ENCODE data around the gene PTPRC.
A peak's percentile ranks its signal among the peaks of the same experiment; 100 is the strongest.

PTPRC gene

DNA sequence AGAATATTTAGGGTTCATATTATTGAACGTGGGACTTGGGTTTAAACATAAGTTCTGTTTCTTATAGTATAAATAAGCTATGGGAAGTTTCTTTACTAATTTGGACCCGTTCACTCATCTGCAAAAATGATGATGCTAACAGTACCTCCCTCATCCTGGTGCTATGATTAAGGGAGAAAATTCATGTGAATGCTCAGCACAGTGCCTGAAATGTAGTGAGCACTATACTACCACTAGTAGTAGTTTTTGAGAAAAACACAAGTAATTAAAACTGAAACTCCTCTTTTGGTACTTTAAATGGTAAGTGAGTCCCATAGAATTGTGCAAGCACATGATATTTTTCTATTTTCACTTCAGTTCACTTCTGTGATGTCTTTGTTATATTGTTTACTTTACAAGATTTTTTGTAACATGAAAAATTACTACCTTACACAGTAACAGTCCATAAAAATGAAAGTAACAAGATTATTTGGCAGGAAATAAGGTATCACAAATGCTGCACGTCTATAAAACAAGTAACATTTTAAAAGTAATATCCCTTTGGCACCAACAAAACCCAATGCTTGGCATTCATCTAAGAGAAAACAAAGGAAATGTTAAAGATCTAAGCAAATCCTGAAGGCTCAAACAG, 11.3 kb upstream of the PTPRC start:
- Mint-ChIP-seq H3K36me3 (ENCODE audit: insufficient read depth) (peaks cover 14% of the 10 kb centered on the region), H3K4me3 (peak overlapping the region; percentile 38 to 59), H3K4me1 (ENCODE audit: low read depth in 2 of 2) (peaks cover 35 to 75% of the 10 kb centered on the region in 2 donors), H3K27me3 (no peaks in the 10 kb centered on the region), H3K27ac (peak overlapping the region; percentile 44 to 96), H3K9me3 (peaks cover 0 to 13% of the 10 kb centered on the region in 2 donors)
- ATAC-seq (replicated peaks) (peak; percentile 63), DNase-seq (no peak)

DNA sequence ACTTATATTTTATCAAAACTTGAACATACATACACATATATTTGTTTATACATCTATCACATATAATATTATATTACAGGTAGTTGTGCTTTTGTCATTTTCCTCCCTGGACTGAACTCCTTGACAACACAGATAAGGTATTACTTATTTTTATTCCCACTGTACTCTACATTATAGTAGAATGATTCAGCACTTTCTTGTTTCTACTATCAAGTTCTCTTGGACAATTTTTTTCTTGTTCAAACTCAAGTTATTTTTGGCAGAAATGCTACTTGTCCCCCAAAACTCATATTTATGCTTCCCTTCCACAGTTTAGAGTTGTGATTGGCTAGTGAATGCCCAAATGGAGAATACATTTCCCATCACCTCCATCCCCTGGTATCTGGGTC, 10.8 kb upstream of the PTPRC start:
- DNase-seq = no peak
- H3K36me3 Mint-ChIP-seq (ENCODE audit: insufficient read depth) = peaks cover 14% of the 10 kb centered on the region

DNA sequence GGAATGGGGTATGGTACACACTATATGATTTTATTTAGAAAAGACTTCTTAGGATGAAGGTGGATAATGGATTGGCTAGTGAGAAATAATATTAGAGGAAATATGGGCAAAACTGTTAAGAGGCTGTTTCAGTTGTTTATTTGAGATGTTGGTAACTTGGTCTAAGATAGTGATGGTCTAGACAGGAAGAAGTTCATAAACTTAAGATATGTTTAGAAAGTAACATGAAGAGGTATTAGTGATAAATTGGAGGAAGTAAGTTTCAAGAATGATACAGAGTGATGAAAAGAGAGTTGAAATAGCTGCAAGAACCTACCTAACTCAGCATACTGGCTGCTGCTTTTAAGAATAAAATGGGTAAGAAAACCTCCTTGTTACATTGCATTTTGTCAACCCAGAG, 9.2 kb upstream of the PTPRC start:
- Mint-ChIP-seq H3K4me3 (peak overlapping the region in 1 of 2 donors; percentile 59), H3K9me3 (peaks cover 6 to 20% of the 10 kb centered on the region in 2 donors), H3K27ac (peak overlapping the region; percentile 44 to 96), H3K4me1 (ENCODE audit: low read depth in 2 of 2) (peaks cover 47 to 79% of the 10 kb centered on the region in 2 donors), H3K27me3 (no peaks in the 10 kb centered on the region), H3K36me3 (ENCODE audit: insufficient read depth) (peaks cover 15% of the 10 kb centered on the region)
- DNase-seq (no peak), ATAC-seq (replicated peaks) (peak; percentile 51)

More for the DNA sequence above, 10.8 kb upstream of the PTPRC start:
- H3K9me3 Mint-ChIP-seq = peaks cover 0 to 13% of the 10 kb centered on the region in 2 donors
- ATAC-seq (replicated peaks) = no peak
- no peaks in the 10 kb centered on the region for H3K27me3 Mint-ChIP-seq
- peak overlapping the region; percentile 44 to 96 for H3K27ac Mint-ChIP-seq
- H3K4me1 Mint-ChIP-seq (ENCODE audit: low read depth in 2 of 2) = peaks cover 33 to 74% of the 10 kb centered on the region in 2 donors
- H3K4me3 Mint-ChIP-seq = peak overlapping the region; percentile 38 to 59

DNA sequence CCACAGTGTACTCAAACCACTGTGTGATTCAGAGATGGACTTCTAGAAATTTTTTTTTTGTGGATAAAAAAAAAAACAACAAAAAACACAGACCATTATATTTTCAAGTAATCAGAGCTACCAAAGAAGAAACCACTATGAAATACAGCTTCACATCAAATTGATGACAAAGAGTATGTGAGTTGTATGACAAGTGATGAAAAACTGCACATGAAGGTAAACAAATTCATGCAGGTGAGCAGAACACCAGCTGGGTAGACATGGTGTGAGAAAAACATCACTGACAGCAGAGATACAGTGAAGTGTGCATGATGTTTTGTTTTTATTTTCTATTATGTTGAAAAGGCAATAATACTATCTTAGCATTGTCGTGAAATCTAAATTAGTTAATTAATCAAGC, 8.0 kb upstream of the PTPRC start:
- H3K36me3 Mint-ChIP-seq (ENCODE audit: insufficient read depth) = peaks cover 20% of the 10 kb centered on the region
- H3K4me1 Mint-ChIP-seq (ENCODE audit: low read depth in 2 of 2) = peaks cover 47 to 81% of the 10 kb centered on the region in 2 donors
- H3K27me3 Mint-ChIP-seq = no peaks in the 10 kb centered on the region
- peak overlapping the region; percentile 11 to 96 for H3K27ac Mint-ChIP-seq
- DNase-seq = no peak
- H3K4me3 Mint-ChIP-seq = peak overlapping the region in 1 of 2 donors; percentile 32
- ATAC-seq (replicated peaks) = no peak
- H3K9me3 Mint-ChIP-seq = peaks cover 6 to 20% of the 10 kb centered on the region in 2 donors

DNA sequence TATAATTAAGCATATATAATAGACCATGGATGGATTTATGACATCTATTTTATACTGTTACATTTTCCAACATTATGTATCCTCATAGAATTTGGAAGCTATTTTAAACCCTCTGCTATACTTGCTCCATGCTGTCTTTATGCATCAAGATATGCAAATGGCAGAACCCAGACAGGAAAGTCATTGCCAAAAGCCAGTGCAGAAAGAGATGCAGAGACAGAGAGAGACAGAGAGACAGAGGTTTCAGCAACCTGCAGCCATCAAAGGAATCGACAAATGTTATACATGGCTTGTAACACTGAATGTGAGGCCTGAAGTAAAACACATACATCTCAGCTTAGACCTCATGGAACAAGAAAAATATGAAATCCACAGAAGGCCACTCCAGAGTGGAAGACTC, 7.5 kb upstream of the PTPRC start:
- Mint-ChIP-seq H3K36me3 (ENCODE audit: insufficient read depth) (peaks cover 20% of the 10 kb centered on the region), H3K4me3 (no peak overlapping the region), H3K27ac (peak overlapping the region in 1 of 2 donors; percentile 96), H3K9me3 (peaks cover 6 to 15% of the 10 kb centered on the region in 2 donors), H3K4me1 (ENCODE audit: low read depth in 2 of 2) (peaks cover 47 to 79% of the 10 kb centered on the region in 2 donors), H3K27me3 (no peaks in the 10 kb centered on the region)
- no peak for ATAC-seq (replicated peaks)
- DNase-seq = no peak

DNA sequence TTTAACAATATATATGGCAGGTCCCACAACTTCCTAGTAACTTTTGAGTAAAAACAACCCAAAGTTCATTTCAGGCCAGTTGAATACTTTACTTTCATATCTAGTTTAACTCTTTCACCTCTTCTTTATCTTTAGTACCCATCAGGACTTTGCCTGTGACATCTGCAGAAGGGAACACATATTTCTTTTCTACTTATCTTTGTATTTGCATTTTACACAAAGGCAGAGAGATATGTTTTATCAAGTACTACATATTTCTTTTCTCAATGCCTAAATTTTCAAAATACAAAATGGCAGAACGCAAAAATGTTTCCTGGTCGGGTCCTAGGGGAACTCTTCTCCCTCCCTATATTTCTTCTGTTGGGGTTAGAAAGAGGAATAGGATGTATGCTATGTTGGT, 6.8 kb upstream of the PTPRC start:
- peak overlapping the region in 1 of 2 donors; percentile 96 for H3K27ac Mint-ChIP-seq
- H3K4me3 Mint-ChIP-seq = peak overlapping the region in 1 of 2 donors; percentile 46
- peaks cover 14% of the 10 kb centered on the region for H3K36me3 Mint-ChIP-seq (ENCODE audit: insufficient read depth)
- peaks cover 6 to 8% of the 10 kb centered on the region in 2 donors for H3K9me3 Mint-ChIP-seq
- DNase-seq (no peak), ATAC-seq (replicated peaks) (no peak)
- no peaks in the 10 kb centered on the region for H3K27me3 Mint-ChIP-seq
- H3K4me1 Mint-ChIP-seq (ENCODE audit: low read depth in 2 of 2) = peaks cover 47 to 79% of the 10 kb centered on the region in 2 donors

DNA sequence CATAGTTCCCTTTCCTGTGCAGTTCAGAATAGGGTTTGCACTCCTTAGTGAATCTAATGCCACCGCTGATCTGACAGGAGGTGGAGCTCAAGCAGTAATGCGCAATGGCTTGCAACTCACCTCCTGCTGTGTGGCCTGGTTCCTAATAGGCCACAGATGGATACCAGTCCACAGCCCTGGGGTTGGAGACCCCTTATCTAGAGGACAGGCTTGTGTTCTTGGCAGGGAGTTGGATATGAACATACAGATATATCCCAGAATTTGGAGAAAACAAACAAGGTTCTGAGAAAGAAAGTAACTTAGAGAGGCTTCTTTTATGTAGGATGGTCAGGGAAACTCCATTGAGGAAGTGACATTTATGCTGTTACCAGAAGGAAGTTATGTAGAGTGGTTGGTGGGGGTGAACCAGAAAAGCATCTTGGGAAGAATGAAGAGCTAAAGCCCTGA, 5.1 kb upstream of the PTPRC start:
- peak overlapping the region; percentile 91 to 97 for H3K27ac Mint-ChIP-seq
- H3K4me3 Mint-ChIP-seq = peak overlapping the region; percentile 0 to 56
- H3K27me3 Mint-ChIP-seq = no peaks in the 10 kb centered on the region
- peaks cover 18% of the 10 kb centered on the region for H3K36me3 Mint-ChIP-seq (ENCODE audit: insufficient read depth)
- H3K9me3 Mint-ChIP-seq = peaks cover 6 to 7% of the 10 kb centered on the region in 2 donors
- peaks cover 47 to 71% of the 10 kb centered on the region in 2 donors for H3K4me1 Mint-ChIP-seq (ENCODE audit: low read depth in 2 of 2)
- DNase-seq (no peak), ATAC-seq (replicated peaks) (peak; percentile 30)

DNA sequence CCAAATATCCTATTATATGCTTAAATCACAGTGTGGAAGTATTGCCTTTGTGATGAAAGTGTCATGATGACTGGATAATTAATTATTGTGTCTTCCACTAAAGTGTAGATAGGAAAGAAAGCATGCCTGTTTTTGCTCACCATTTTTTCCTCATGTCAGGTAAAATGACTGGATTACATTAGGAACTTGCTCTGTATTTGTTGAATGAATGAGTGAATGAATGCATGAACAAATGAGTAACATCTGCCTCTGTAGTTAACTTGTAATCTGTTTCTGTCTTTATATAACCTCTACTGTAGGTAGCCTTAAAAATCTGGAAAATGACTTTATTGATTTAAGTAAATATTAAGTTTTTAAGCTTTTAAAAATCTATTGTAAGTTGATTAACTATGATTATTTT, 2.9 kb upstream of the PTPRC start:
- Mint-ChIP-seq H3K9me3 (peaks cover 6 to 7% of the 10 kb centered on the region in 2 donors), H3K27ac (peak overlapping the region; percentile 91 to 97), H3K4me1 (ENCODE audit: low read depth in 2 of 2) (peaks cover 40 to 52% of the 10 kb centered on the region in 2 donors), H3K4me3 (peak overlapping the region in 1 of 2 donors; percentile 94), H3K27me3 (no peaks in the 10 kb centered on the region), H3K36me3 (ENCODE audit: insufficient read depth) (peaks cover 32% of the 10 kb centered on the region)
- DNase-seq (no peak), ATAC-seq (replicated peaks) (no peak)

DNA sequence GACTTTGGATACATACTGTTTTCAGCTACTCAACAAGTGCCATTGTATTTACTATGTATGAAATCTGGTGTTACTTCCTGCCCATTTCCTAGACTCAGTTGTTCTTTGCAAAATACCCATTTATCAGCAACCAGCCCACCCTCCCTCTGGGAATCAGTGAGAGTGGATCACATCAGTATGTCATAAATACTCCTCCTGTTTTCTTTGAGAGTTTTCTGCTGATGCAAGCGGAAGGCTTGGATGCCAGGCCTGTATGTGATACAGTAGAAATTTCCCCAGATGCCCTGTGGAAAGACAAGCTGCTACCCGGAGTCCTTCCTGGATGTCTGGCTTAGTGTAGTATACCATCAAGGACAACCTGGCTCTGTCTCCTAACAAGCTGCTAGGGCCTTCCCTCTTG, 2.4 kb upstream of the PTPRC start:
- H3K4me1 Mint-ChIP-seq (ENCODE audit: low read depth in 2 of 2) = peaks cover 40 to 52% of the 10 kb centered on the region in 2 donors
- peak overlapping the region; percentile 91 to 97 for H3K27ac Mint-ChIP-seq
- ATAC-seq (replicated peaks) = no peak

DNA sequence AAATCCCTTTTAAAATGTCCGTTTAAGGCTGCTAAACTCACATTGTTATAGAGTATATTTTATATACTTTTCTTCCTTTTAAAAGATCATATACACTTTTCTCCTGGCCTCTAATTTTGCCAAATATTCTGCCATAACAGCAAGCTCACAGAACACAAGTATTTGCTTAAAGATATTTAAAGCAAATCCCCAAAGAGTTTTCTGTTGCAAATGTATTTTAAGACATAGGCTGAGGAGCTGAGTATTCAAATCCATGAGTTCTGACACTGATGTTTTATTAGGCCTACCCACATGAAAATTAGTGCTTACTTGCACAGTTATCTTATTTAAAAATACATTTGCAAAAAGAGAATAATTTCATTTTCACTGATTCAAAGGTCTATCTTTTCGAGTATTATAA, 1.7 kb upstream of the PTPRC start:
- H3K4me3 Mint-ChIP-seq = peak overlapping the region; percentile 49 to 94
- H3K36me3 Mint-ChIP-seq (ENCODE audit: insufficient read depth) = peaks cover 43% of the 10 kb centered on the region
- H3K27me3 Mint-ChIP-seq = no peaks in the 10 kb centered on the region
- DNase-seq (no peak), ATAC-seq (replicated peaks) (no peak)
- H3K4me1 Mint-ChIP-seq (ENCODE audit: low read depth in 2 of 2) = peaks cover 40 to 49% of the 10 kb centered on the region in 2 donors
- H3K9me3 Mint-ChIP-seq = peaks cover 6 to 7% of the 10 kb centered on the region in 2 donors
- peak overlapping the region; percentile 91 to 97 for H3K27ac Mint-ChIP-seq

More for the DNA sequence above, 2.4 kb upstream of the PTPRC start:
- H3K9me3 Mint-ChIP-seq = peaks cover 6 to 7% of the 10 kb centered on the region in 2 donors
- no peak for DNase-seq
- H3K4me3 Mint-ChIP-seq = peak overlapping the region; percentile 51 to 94
- H3K27me3 Mint-ChIP-seq = no peaks in the 10 kb centered on the region
- peaks cover 36% of the 10 kb centered on the region for H3K36me3 Mint-ChIP-seq (ENCODE audit: insufficient read depth)

DNA sequence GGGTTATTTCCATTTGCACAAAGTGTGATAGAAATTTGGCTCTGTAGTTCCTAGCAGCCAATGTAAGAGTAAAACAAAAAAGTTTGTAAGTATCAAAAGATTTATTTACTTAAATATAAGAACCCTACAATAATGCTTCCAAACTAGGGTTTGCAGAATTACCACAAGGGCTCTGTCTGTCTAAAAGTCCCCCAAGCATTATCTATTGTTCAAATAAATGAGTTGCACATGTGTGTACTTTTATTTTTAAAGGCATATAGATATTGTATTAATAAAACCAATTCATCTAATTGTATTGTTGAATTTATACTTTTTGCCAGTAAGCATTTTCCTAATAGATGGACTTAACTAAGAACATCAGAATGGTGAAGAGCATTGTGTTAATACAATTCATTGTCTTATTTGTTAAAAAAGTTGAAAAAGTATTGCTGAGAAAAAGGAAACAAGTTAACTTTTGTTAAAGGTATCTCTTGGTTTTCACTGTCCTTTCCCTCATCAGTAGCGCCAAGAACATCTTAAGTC, 863 bp upstream of the PTPRC start:
- peaks cover 47 to 51% of the 10 kb centered on the region in 2 donors for H3K4me1 Mint-ChIP-seq (ENCODE audit: low read depth in 2 of 2)
- no peaks in the 10 kb centered on the region for H3K27me3 Mint-ChIP-seq
- peaks cover 51% of the 10 kb centered on the region for H3K36me3 Mint-ChIP-seq (ENCODE audit: insufficient read depth)
- peak overlapping the region; percentile 91 to 97 for H3K27ac Mint-ChIP-seq
- DNase-seq = no peak
- peaks cover 6 to 7% of the 10 kb centered on the region in 2 donors for H3K9me3 Mint-ChIP-seq
- ATAC-seq (replicated peaks) = no peak
- H3K4me3 Mint-ChIP-seq = peak overlapping the region; percentile 86 to 94

DNA sequence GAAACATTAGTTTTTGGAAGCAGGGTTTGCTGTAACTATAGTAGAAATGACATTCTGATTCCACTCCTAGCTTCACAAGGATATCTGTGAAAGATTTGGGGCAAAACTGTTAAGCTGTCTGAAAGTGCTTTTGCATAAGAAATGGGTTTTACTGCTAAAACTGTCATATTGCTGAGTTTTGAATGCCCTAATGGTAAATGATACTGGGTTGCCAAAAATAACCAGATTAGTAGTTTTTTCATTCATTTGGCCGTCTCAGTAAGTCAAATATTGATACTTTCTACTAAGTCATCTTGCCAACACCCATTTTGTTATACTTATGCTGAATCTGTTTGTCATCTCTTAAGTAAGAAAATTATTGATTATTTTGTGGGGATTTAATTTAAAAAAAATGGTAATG, 399 bp upstream of the PTPRC start:
- DNase-seq (no peak), ATAC-seq (replicated peaks) (peak; percentile 4)
- Mint-ChIP-seq H3K27ac (peak overlapping the region; percentile 91 to 97), H3K9me3 (peaks cover 4 to 7% of the 10 kb centered on the region in 2 donors), H3K4me1 (ENCODE audit: low read depth in 2 of 2) (peaks cover 48 to 51% of the 10 kb centered on the region in 2 donors), H3K36me3 (ENCODE audit: insufficient read depth) (peaks cover 56% of the 10 kb centered on the region), H3K27me3 (no peaks in the 10 kb centered on the region), H3K4me3 (peak overlapping the region; percentile 86 to 94)

DNA sequence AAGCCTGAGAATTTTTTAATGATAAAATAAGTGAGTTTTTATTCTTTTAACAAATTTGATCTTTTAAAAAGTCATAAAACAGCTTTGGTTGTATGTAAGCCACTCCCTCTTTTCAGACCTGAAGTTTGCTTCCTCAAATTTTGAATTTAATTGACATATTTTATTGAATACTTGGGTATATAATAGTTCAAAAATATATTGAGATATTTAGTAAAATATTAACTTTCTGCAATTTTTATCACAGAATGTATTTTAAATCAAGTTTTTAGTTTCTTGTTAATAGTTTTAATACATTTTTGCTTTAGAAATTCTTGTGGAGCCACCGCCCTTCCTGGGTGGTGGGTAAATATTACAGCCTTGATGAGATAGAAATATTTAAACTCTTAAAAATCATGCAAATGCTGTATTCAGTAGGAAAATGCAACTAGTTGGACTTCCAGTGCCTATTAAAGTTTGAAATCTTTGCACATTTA, 867 bp downstream of the PTPRC start:
- H3K27me3 Mint-ChIP-seq = no peaks in the 10 kb centered on the region
- no peaks in the 10 kb centered on the region for H3K9me3 Mint-ChIP-seq
- H3K36me3 Mint-ChIP-seq (ENCODE audit: insufficient read depth) = peaks cover 61% of the 10 kb centered on the region
- DNase-seq = no peak
- peak overlapping the region; percentile 91 to 97 for H3K27ac Mint-ChIP-seq
- ATAC-seq (replicated peaks) = no peak
- peaks cover 40 to 48% of the 10 kb centered on the region in 2 donors for H3K4me1 Mint-ChIP-seq (ENCODE audit: low read depth in 2 of 2)
- peak overlapping the region; percentile 86 to 94 for H3K4me3 Mint-ChIP-seq

DNA sequence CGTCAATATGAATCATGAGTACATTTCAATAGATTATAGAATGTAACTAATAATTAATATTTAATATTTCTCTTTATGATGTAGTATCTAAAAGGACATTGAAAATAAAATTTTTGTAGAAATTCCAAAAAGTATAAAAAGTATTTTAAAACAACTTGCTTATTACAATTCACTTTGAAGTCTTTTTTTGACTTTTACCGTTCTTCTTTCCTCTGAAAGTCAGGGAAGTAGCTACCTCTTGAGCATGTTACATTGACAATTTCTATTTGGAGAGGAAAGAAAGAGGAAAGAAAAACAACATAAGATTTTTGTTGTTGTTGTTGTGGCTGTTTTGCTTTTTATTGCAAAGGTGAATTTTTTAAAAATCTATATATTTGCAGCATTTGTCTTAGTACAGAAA, 1.3 kb downstream of the PTPRC start:
- Mint-ChIP-seq H3K36me3 (ENCODE audit: insufficient read depth) (peaks cover 57% of the 10 kb centered on the region), H3K4me3 (peak overlapping the region; percentile 86 to 94), H3K4me1 (ENCODE audit: low read depth in 2 of 2) (peaks cover 39 to 47% of the 10 kb centered on the region in 2 donors), H3K27ac (peak overlapping the region; percentile 91 to 97), H3K27me3 (no peaks in the 10 kb centered on the region), H3K9me3 (no peaks in the 10 kb centered on the region)
- ATAC-seq (replicated peaks) (no peak), DNase-seq (no peak)

All from effector memory CD8-positive, alpha-beta T cell (primary cell).